Stimulated activated CD8-positive, alpha-beta memory T cell treated with anti-CD3 and anti-CD28 coated beads, Interleukin-4, amount 100 ng/mL, for 48 hours (primary cell): Measurements from ENCODE around the gene TERB1.
A peak's percentile ranks its signal among the peaks of the same experiment; 100 is the strongest.
"Not testable (repeated sequence)": the region's sequence is repeated elsewhere in the genome, so short reads cannot be mapped to it uniquely, and the experiment has no call there.

Experiments
- DNase-seq: peaks from one replicate; pipeline ENCODE4 v3.0.0-alpha.2; 2020

TERB1 gene

GRCh38 chr16:66811043-66811442 is 9.7 kb upstream of the TERB1 start:
- DNase-seq: no peak

DNA sequence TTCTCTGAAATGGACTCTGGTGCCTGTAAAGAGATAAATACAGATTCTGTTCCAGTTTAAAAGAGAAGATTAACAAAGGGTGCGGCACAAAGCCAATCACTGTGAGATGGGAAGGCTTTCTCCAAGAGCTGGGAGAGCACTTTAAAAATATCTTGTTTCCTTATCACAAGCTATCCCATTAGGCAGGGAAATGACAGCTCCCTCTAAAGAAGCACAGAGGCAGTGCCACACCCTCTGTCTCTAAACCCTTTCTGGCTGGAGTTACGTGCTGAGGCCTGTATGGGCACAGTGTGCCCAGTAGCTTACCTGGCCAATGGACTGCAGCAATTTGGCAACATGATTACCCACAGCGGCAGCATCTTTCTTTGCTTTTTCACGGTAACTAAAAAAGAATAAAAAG is 9.0 kb upstream of the TERB1 start:
- DNase-seq: no peak

DNA sequence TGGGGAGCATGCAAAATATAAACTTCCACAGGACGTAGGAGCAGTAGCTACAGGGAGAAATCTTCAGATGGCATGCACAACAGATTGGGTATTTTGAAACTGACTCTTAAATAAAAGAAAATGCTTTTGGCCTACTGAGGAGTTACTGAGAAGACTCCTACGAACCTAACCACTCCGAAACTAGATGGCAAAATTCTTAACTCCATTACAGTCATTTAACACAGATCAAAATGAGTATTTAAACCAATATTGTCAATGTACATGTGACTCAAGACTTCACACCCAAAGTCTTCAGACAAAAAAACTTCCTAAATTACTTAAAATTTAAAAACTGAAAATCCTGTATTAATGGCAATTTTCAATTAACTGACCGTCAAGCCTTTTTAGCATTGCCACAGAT is 8.4 kb upstream of the TERB1 start:
- DNase-seq: no peak

- no peak for DNase-seq
These were observed 775 bp upstream of the TERB1 start for GRCh38 chr16:66802159-66802558.

DNA sequence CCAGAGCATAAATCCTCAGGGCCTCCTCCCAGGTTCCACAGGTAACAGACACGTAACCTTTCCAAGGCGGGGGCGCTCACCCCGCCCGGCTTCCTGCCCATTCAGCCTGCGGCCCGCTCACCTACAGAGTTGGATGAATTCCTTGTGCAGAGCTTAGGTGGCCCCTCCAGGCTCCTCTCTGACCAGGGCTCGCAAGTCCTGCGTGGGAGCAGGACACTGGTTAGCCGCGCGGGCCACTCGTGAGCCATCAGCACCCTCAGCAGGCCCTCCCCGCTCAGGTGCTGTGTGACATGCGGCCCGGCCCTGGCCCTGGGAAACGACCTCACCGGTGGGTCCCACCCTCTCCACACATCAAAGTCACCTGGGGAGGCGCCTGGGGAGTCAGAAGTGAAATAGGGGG is 528 bp downstream of the TERB1 start:
- DNase-seq: no peak

- no peak for DNase-seq
These were observed 3.2 kb downstream of the TERB1 start for GRCh38 chr16:66798161-66798560.

DNA sequence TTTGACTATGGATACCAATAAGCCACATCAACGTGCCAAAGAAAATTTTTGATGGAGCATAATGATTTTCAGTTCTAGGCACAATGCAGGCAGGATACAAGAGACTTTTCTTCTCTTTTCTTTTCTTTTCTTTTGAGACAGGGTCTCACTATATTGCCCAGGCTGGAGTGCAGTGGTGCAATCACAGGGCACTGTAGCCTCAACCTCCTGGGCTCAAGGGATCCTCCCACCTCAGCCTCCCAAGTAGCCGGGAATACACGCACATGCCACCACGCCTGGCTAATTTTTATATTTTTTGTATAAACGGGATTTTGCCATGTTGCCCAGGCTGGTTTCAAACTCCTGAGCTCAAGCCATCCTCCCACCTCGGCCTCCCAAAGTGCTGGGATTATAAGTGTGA is 7.4 kb downstream of the TERB1 start:
- not testable (repeated sequence) for DNase-seq

GRCh38 chr16:66790130-66790733 is 11.2 kb downstream of the TERB1 start:
- DNase-seq: no peak

- DNase-seq: no peak
These were observed 14.0 kb downstream of the TERB1 start for GRCh38 chr16:66787427-66787826.

GRCh38 chr16:66786551-66786950 is 14.8 kb downstream of the TERB1 start:
- DNase-seq: no peak

GRCh38 chr16:66776457-66776856 is 24.9 kb downstream of the TERB1 start:
- DNase-seq: no peak

DNA sequence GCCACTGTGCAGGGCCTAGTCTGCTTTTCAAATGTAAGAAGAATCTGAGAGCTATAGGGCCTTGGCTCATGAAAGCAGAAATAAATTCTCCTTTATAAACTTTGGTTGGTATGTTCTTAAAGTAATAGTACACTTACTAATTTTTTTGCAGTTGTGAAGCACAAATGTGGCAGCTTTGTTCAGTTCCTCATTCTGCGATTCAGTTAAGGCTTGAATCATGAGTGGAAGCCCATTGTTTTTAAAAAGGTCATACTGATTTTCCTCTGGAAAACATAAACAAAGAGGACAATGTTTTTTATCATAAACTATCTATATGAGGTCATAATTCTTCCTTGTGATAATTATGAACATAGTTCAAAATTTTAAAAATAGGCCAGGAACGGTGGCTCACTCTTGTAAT is 26.4 kb downstream of the TERB1 start:
- no peak for DNase-seq

- no peak for DNase-seq
These were observed 43.3 kb downstream of the TERB1 start for GRCh38 chr16:66758086-66758485.

DNA sequence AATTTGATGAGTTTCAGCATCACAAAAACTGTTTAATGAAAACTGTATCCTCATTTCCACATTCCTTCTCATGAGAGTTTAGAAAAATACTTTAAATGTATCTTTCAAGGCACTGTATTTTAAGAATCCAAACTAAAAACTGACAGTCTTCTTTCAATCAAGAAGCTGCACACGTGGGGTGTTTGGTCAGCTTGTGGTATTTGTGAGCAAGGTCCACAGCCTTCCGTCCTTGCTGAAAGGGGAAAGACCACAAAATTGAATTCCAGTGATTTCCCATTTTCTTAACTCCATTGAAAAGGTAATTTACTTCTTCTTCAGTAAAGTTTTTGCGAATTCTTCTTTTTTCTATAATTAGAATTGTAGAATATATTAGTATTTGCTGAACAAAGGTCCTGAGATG is 46.6 kb downstream of the TERB1 start:
- DNase-seq: no peak

DNA sequence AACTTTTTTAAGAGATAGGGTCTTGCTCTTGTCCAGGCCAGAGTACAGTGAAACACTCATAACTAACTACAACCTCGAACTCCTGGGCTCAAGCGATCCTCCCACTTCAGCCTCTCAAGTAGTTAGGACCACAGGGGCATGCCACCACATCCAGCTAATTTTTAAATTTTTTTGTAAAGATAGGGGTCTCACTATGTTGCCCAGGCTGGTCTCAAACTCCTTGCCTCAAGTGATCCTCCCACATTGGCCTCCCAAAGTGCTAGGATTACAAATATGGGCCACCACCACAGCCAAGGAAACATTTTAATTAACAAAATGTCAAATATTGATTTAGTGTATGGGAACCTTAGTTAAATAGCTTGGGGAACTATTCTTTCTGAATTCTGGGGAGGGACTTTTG is 47.2 kb downstream of the TERB1 start:
- no peak for DNase-seq

- no peak for DNase-seq
These were observed 48.4 kb downstream of the TERB1 start for GRCh38 chr16:66752958-66753357.

DNA sequence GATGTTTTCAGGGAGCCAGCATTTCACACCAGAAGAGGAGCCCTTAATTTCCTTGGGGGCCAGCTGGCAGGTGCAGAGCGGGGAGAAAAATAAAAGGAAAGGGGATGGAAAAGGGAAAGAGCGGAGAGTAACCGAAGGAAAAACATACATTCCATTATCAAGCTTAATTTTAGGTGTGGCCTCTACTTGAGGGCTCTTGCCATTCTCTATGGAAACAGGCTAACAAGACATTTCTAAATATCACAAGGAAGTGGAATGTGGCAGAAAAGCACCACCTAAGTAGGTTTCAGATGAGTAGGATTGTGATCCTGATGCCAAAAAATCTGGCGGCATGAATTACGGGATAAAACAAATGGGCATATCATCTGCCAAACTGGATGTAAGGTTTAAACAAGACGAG is 49.0 kb downstream of the TERB1 start:
- no peak for DNase-seq

DNA sequence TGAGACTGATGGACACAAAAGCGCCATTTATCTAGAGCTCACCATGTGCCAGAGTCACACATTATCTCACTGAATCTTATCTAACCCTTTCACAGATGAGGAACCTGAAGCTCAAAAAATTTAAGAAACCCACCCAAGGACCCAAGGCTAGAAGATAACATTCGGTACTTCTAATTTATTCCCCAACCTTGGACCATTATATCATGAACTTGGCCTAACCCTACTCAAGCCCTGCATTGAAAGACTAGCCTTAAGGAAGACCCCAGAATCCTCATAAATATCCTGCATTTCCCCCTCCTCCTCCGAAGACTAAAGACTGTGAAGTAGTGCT is 49.4 kb downstream of the TERB1 start:
- no peak for DNase-seq

DNA sequence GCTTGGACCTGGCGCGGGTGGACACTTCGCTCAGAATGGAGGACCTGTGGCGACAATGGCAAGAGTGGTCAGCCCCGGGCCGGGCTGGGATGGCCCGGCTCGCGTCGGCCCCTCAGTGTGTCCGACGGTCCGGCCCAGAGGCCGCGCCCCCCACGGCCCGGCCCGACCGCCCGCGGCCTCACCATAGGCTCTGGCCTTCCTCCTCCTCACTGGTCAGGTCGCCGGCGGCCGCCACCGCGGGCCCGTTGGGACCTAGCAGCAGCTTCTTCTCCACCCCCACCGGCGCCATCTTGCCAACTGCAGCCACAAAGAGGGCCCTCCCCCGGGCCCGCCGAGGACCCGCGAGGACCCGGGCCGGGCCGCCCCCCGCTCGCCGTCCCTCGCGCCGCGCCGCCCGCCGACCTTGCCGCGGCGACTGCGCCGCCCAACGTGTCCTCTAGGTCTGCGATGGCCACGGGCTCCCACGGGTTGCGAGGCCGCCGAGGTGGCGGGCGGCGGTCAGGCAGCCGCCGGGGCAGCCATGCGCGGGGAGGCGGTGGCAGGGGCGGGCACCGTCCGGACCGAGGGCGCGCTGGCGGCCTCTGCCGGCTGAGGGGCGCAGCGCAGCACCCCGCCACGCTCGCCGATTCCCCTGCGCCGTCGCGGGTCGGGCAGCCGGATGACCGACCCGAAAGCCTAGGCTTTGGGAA is 49.9 kb downstream of the TERB1 start, which contains the start of gene DYNC1LI2:
Gene DYNC1LI2 (minus strand): TSS at position 307 of the 689 bp plus-strand sequence. CDS start 18 bp downstream, at position 289.
- DNase-seq: peak; percentile 85

- peak; percentile 28 for DNase-seq
These were observed 50.4 kb downstream of the TERB1 start for GRCh38 chr16:66751053-66751302.

DNA sequence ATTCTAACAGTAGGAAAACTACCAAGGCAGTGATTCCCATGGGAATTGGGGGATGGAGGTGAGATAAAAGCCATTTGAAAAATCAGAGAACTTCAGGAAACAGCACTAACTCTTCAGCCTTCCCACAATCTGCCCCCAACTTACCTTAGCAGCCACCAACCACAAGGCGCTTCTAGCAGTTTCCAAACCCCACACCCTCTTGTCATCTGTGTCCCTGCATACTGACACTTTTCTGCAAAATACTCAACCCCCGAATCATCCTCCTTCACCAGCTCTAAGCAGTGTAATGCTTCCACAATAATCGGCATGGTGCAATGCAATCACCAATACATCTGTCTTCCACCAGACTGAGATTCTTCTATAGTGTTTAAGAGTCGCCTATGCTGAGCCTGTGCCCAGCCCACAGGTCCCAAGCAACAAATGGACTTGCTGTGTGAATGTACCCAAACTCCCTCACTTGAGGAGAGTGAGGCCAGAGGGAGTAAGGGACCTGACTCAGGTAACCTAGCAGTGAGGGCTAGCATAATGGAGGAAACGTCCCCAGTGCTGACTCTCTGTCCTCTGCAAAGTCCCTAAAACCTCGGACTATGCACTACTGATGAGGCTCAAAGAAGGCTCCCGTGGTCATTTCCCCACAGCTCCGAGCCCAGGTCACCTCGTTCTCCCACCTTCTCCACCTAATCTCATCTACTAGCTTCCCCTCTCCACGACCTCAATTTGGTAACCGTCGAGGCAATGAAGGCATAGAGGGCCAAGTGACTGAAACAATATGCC is 50.9 kb downstream of the TERB1 start:
- no peak for DNase-seq

GRCh38 chr16:66746682-66747081 is 54.7 kb downstream of the TERB1 start:
- peak; percentile 39 for DNase-seq

GRCh38 chr16:66746048-66746447 is 55.3 kb downstream of the TERB1 start:
- no peak for DNase-seq

DNA sequence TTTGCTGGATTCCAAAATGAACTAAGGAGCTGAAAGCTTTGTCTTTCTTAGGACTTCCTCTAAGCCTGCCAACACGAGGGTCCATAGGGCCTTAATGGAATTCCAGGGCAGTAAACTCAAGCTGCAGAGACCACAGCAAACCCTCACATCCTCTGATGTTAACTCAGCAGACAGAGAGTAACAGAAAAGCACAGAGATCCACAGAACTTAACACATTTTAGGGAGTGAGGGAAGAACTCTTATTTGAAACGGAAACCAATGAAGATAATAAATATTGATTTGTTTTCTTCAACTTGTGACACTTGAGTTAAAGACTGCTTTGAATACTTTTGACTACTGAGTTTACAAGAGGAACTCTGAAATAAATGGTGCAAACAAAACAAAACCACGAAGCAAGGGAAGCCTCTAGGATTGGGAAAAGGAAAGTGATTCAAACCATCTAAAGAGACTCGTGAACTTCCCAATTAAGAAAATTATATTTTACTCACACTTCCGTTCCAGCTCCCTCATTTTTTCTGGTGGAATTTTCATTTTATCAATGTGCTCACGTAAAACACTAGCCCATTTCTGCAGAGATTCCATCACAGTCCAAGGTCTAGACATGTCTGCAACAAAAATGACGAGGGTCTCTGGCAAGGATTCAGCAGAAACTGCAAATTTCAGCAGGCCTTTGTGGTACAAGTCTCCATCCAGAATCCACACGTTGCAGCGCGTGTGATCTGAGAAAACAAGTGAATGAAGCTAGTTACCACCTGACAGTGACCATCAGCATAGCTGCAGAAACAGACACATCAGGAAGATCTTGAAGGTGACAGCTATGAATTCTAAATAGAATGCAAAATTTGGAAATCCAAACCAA is 59.2 kb downstream of the TERB1 start:
- no peak for DNase-seq
